K562 treated with DMSO at 1 percent for 12 hours (cell line): ENCODE results near the gene KLF1. TPM values are rescaled to one million over a fixed set of nuclear protein-coding genes. Genes with fewer than 3 reads are reported as not detected.

Experiments
- total RNA-seq: library from RNA; unstranded; fragments of 300-600 nt; gene quantifications from 2 replicates; pipeline ENCODE4 v1.2.3, GENCODE V29; 2022; ENCODE audit not compliant: insufficient read depth

Gene KLF1
- 32.6 and 45.7 TPM in 2 replicates for total RNA-seq

DNA sequence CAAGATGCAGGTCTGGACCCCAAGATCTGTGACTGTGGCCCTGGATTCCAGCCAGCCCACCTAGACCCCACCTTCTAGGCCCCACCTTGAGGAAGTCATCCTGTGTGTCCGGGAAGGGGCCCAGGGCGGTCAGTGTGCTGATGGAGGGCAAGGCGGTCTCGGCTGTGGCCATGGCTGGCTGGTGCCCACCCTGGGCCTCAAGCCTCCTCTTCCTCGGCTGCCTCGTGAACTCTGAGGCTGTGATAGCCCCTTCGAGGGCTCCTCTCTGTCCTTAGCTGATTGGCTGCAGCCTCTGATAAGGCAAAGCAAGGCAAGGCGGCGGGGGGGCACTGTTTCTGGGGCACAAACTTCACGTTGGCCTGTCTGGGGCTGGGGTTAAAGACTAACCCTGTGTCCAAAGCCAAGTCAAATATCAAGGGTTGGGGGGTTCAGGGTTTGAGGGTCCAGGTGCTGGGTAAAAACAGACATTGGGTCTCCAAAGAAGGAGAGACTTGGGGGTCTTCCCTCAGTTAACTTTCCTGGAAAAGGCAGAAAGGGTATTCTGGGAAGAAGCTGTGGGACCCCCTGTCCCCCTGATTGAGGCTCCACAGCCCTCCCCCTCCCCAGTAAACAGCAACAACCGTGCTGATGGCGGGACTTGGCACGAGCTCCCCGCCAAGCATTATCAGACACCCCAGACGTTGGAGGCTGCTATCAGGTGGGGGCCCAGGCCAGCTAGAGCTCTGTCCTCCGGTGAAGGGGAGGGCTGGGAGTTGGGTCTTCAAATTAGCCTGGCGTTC, at the start of gene KLF1:
Gene KLF1, minus strand, starts transcription at position 233 of the 779 bp plus-strand sequence. Its CDS starts 61 bp downstream, at position 172.

DNA sequence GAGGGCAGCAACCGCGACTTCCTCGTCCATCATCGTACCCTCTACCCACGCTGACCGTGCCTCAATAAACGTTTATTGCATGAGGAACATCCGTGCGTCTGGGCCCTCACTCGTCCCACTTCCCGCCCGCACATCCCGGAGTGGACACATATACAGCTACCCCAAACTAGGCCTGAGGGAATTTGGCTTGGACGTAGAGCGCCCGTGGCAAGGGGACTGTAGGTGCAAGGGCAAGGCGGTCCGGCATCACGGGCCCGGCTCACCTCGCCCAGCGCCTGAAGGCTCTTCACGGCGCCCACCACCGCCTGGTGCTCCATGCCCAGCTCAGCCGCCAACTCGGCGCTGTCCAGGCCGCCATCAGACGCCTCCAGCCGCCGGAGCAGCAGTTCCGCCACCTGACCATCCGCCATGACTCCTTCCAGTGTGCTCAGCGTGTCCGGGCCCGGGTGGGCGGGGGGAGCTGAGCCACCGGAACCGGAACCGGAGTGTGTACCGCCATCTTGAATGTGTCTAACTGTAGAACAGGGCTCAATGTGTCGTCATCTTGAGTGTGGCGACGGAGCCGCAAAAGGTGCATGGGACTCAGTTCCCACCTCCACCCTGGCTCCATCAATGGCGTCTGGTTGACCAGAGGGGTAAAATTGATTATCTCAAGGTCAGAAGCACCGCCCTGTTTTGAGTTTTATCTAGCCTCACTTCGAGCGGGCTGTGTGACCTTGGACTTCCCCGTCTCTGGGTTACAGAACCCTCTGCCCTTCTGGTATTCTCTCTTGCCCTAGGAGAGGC, 46.5 kb upstream of the KLF1 start, which contains the start of gene FARSA:
Gene FARSA, minus strand, starts transcription at position 425 of the 786 bp plus-strand sequence. Its CDS starts 15 bp downstream, at position 410.

DNA sequence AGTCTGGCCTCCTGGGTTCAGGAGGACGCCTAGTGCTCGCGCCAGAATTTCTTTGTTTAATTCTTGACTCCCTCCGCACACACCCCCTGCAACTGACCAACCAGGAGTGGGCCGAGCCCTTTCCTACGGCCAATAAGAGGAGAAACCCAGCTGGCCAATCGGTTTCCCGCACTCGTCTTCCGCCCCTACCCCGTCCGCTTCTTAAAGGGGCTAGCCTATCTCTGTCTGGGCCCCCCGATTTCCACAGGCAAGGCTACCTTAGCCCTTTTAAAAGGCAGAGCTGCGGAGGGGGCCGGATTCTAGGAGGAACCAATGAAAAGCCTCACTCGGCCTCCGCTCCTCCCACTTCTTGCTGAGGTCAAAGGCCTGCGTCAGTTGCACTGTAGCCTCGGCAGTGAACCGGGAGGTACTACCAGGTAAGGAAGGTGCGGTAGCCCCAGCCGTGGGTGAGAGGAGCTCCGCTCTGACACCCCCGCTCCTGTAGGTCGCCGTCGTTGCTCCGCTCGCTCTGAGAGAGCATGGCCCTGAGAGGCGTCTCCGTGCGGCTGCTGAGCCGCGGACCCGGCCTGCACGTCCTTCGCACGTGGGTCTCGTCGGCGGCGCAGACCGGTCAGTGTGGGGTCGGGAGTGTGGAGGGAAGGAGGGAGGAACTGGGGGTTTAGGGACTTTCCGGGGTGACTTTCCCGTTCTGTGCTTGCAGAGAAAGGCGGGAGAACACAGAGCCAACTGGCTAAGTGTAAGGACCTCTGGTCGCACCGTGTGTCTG, 4.0 kb upstream of the KLF1 start, which contains the start of gene GCDH:
Gene GCDH, plus strand, starts transcription at position 374 of the 766 bp plus-strand sequence. Its CDS starts 145 bp downstream, at position 519.

DNA sequence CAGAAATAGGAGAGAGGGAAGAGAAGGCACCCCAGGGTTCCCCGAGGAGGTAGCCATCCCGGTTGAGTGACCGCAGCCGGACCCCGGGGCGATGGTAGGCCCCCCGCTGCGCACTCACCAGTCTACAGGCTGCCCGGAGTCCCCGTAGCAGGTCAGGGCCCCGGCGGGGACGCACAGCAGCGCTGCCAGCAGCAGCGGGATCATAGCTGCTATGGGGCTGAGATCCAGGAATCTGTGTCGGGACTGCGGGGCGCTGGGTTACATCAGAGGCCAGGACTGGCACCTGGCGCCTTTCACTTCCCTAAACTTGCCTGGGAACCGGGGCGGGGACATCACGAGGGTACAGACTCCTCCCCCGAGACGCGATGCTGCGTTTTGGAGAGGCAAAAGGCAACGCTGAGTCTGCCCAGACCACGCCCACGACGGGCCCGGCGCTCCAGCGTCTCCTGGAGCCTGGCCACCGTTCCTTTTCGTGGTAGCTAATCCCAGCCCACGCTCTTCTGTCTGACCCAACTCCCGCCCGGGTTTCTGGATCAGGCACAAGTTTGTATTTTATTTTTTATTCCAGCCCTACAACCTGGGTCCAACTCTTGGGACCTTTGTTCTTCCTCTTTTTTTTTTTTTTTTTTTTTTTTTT, 5.7 kb downstream of the KLF1 start, which contains the start of gene DNASE2:
Gene DNASE2, minus strand, starts transcription at position 278 of the 637 bp plus-strand sequence. Its CDS starts 74 bp downstream, at position 204.

DNA sequence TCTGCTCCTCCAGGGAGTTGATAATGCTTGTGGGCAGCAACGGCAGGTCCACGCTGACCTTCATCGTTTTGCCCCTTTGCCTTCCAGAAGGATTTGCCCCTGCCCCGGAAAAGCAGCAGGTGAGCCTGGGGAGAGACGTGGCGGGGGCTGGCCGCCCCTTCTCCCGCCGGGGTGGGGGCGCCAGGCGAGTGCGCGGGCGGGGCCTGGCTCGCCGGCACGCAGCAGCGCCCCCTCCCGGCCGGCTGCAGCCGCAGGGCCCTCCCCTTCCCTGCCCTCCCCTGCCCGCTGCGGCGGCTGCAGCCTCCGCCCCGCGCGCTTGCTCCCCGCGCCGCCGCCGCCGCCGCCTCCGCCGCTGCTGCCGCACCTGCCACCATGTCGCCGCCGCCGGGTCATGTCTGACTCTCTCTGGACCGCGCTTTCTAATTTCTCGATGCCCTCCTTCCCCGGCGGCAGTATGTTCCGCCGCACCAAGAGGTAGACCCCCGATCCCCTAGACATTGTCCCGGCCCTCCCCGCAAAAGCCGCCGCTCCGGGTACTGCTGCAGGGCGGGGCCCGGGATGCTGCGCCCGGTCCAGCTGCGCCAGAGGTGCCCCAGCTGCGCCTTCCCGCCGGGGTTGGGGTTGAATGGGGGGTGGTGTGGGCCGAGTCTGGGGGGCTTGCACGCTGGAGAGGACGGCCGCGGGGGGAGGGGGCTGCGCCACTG, 48.7 kb downstream of the KLF1 start, which contains the start of gene MAST1:
Gene MAST1, plus strand, starts transcription at position 334 of the 704 bp plus-strand sequence. Its CDS starts 58 bp downstream, at position 392.

DNA sequence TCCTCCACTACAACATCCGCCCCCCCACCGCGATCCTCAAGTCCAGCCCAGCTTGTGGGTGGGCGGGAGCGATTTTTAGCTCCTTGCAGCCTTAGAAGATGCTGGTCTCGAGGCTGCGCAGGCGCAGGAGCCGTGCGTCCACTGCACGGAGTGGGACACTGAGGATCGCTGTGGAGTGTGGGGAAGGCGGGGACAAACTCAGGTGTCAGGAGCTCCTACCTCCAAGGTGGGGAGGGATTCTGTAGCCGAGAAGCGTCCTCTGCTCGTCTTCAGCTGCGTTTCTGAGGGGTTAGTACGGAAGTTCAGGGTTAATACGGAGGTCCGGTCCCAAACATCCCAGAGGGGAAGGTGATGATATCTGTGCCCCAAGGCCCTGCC, 52.4 kb downstream of the KLF1 start, which contains the start of gene RTBDN:
Gene RTBDN, minus strand, starts transcription at position 14 of the 378 bp plus-strand sequence. CDS start 4,600 bp downstream, outside the sequence.

Other genes with a start within 250 kb of the KLF1 start
- gene MAN2B1, start 220.5 kb downstream of the KLF1 start, total RNA-seq = 63.4 and 103 TPM in 2 replicates
- 13.5 and 16.3 TPM in 2 replicates for gene WDR83, start 220.4 kb downstream of the KLF1 start, total RNA-seq
- gene DHPS, start 205.3 kb downstream of the KLF1 start, total RNA-seq = 97.8 and 118 TPM in 2 replicates
- not detected in 2 replicates for gene GNG14, start 199.2 kb downstream of the KLF1 start, total RNA-seq
- gene FBXW9, start 190.6 kb downstream of the KLF1 start, total RNA-seq = 9.1 and 12.5 TPM in 2 replicates
- 9.2 and 34.1 TPM in 2 replicates for gene TNPO2, start 163.3 kb downstream of the KLF1 start, total RNA-seq
- gene TRIR, start 152.5 kb downstream of the KLF1 start, total RNA-seq = 376 and 560 TPM in 2 replicates
- gene GET3, start 149.7 kb downstream of the KLF1 start, total RNA-seq = 80.9 and 100 TPM in 2 replicates
- gene BEST2, start 135.4 kb downstream of the KLF1 start, total RNA-seq = not detected in 2 replicates
- 13.5 and 17.6 TPM in 2 replicates for gene HOOK2, start 111.6 kb downstream of the KLF1 start, total RNA-seq
- 79.5 and 102 TPM in 2 replicates for gene JUNB, start 95.7 kb downstream of the KLF1 start, total RNA-seq
- 330 and 389 TPM in 2 replicates for gene PRDX2, start 85.4 kb downstream of the KLF1 start, total RNA-seq
- gene THSD8, start 85.1 kb downstream of the KLF1 start, total RNA-seq = 12.6 TPM in 1 of 2 replicates, not detected in the other
- 73.5 and 86.3 TPM in 2 replicates for gene RNASEH2A, start 80.6 kb downstream of the KLF1 start, total RNA-seq
- 0.58 and 3.6 TPM in 2 replicates for gene RTBDN, start 52.6 kb downstream of the KLF1 start, total RNA-seq
- gene MAST1, start 48.7 kb downstream of the KLF1 start, total RNA-seq = 6.1 and 6.4 TPM in 2 replicates
- gene DNASE2, start 5.8 kb downstream of the KLF1 start, total RNA-seq = 133 and 148 TPM in 2 replicates
- 10.5 and 12.8 TPM in 2 replicates for gene GCDH, start 4.0 kb upstream of the KLF1 start, total RNA-seq
- gene SYCE2, start 32.1 kb upstream of the KLF1 start, total RNA-seq = 0.80 and 1.0 TPM in 2 replicates
- 120 and 123 TPM in 2 replicates for gene FARSA, start 46.5 kb upstream of the KLF1 start, total RNA-seq
- gene CALR, start 51.4 kb upstream of the KLF1 start, total RNA-seq = 475 and 681 TPM in 2 replicates
- 111 and 154 TPM in 2 replicates for gene RAD23A, start 58.7 kb upstream of the KLF1 start, total RNA-seq
- 33.4 and 52.1 TPM in 2 replicates for gene GADD45GIP1, start 70.0 kb upstream of the KLF1 start, total RNA-seq
- gene DAND5, start 82.4 kb upstream of the KLF1 start, total RNA-seq = 1.0 TPM in 1 of 2 replicates, not detected in the other
- gene NFIX, start 108.3 kb upstream of the KLF1 start, total RNA-seq = 3.3 and 14.3 TPM in 2 replicates
- 287 and 387 TPM in 2 replicates for gene LYL1, start 215.7 kb upstream of the KLF1 start, total RNA-seq
- gene TRMT1, start 229.5 kb upstream of the KLF1 start, total RNA-seq = 27.9 and 29.1 TPM in 2 replicates
- gene NACC1, start 231.1 kb upstream of the KLF1 start, total RNA-seq = 27.0 and 54.7 TPM in 2 replicates